ENCODE measurements around the gene ACTMAP.

The ACTMAP gene

GRCh38 chr19:40691421-40692211, 58.7 kb downstream of the ACTMAP start (continued):
- TF ChIP-seq OSR2 (tag by site-specific recombination; IDR thresholded peaks at IDR 0.05) (no peak; the same call in 1 of the 2 replicates), ZNF555 (tag by site-specific recombination; conservative IDR thresholded peaks at IDR 0.05) (no peak), SCRT2 (tag by site-specific recombination; IDR thresholded peaks at IDR 0.05) (no peak), KLF10 (tag by site-specific recombination; IDR thresholded peaks at IDR 0.05) (no peak), PRDM4 (tag by site-specific recombination; IDR thresholded peaks at IDR 0.05) (no peak), CTCF (tag by site-specific recombination; IDR thresholded peaks at IDR 0.05) (peak; percentile 22; the same call in 1 of the 2 replicates), ZSCAN30 (tag by site-specific recombination; IDR thresholded peaks at IDR 0.05) (0 out of 2 replicates have a peak, but pooled peaks have one; percentile 4), ZNF18 (tag by site-specific recombination; IDR thresholded peaks at IDR 0.05) (no peak), ZBTB10 (tag by site-specific recombination; IDR thresholded peaks at IDR 0.05) (peak; percentile 23; the same call in 1 of the 2 replicates), ZNF548 (tag by site-specific recombination; IDR thresholded peaks at IDR 0.05) (peak; percentile 83), ZNF624 (tag by site-specific recombination; IDR thresholded peaks at IDR 0.05) (no peak), ZNF488 (tag by site-specific recombination; IDR thresholded peaks at IDR 0.05) (0 out of 2 replicates have a peak, but pooled peaks have one; percentile 38)
